ENCODE results near the gene LGALS7B.
"Not testable (repeated sequence)": the region's sequence is repeated elsewhere in the genome, so short reads cannot be mapped to it uniquely, and the experiment has no call there.

Gene LGALS7B

GRCh38 chr19:38825936-38826335 lies 36.9 kb downstream of the LGALS7B start:
- DNase-seq = not testable (repeated sequence)

GRCh38 chr19:38826856-38827551 lies 38.0 kb downstream of the LGALS7B start:
- no peak for DNase-seq

GRCh38 chr19:38829203-38829602 lies 40.2 kb downstream of the LGALS7B start:
- not testable (repeated sequence) for DNase-seq

GRCh38 chr19:38830039-38830733 lies 41.2 kb downstream of the LGALS7B start:
- no peak for DNase-seq

- peak; percentile 73 for DNase-seq
These were observed 42.2 kb downstream of the LGALS7B start for GRCh38 chr19:38831142-38831605.

- no peak for DNase-seq
These were observed 44.1 kb downstream of the LGALS7B start for GRCh38 chr19:38833092-38833425.

GRCh38 chr19:38834104-38834490 lies 45.1 kb downstream of the LGALS7B start:
- no peak for DNase-seq

GRCh38 chr19:38834590-38834989 lies 45.6 kb downstream of the LGALS7B start:
- DNase-seq = no peak

GRCh38 chr19:38836159-38836982 lies 47.4 kb downstream of the LGALS7B start:
- DNase-seq = no peak

- DNase-seq = no peak
These were observed 48.1 kb downstream of the LGALS7B start for GRCh38 chr19:38836983-38837626.

GRCh38 chr19:38837656-38838121 lies 48.7 kb downstream of the LGALS7B start:
- DNase-seq = no peak

- no peak for DNase-seq
These were observed 49.4 kb downstream of the LGALS7B start for GRCh38 chr19:38838208-38838985.

GRCh38 chr19:38838986-38839761 lies 50.2 kb downstream of the LGALS7B start:
- DNase-seq = no peak

GRCh38 chr19:38839816-38840582 lies 51.0 kb downstream of the LGALS7B start:
- no peak for DNase-seq

- no peak for DNase-seq
These were observed 51.6 kb downstream of the LGALS7B start for GRCh38 chr19:38840583-38840968.
